Kidney (tissue), 14 donors: ENCODE results near the gene TTPAL. TPM values are rescaled to one million over a fixed set of nuclear protein-coding genes. Genes with fewer than 3 reads are reported as not detected.

Experiments
- DNase-seq, 5 donors: peaks; one replicate each; pipeline ENCODE4 v3.0.0-alpha.2; 2013 to 2020
- FAIRE-seq: peaks from 2 replicates; lab custom pipeline; 2012; peaks lifted over from hg19 to GRCh38; lab: Jason Lieb, UNC
- H3K27ac ChIP-seq, 2 donors: one replicate each; pipeline ENCODE4 v1.7.0; 2013; ENCODE audit warnings: low read depth in 2 of 2, low read length in 2 of 2, inconsistent platforms in 1 of 2
- H3K27me3 ChIP-seq: one replicate; pipeline ENCODE4 v1.7.1; 2013; ENCODE audit warnings: low read length, inconsistent platforms; ENCODE audit not compliant: control insufficient read depth, insufficient read depth
- H3K36me3 ChIP-seq, 3 donors: one replicate each; pipeline versions ENCODE4 v1.7.0 to v1.7.1; 2013; ENCODE audit warnings: low read length in 3 of 3, control low read depth in 1 of 3, inconsistent platforms in 1 of 3; ENCODE audit not compliant: insufficient read depth in 3 of 3, control insufficient read depth in 2 of 3
- H3K4me1 ChIP-seq, 3 donors: one replicate each; pipeline versions ENCODE4 v1.7.0 to v1.7.1; 2013; ENCODE audit warnings: low read length in 3 of 3, inconsistent platforms in 1 of 3, low read depth in 1 of 3; ENCODE audit not compliant: control insufficient read depth in 2 of 3, insufficient read depth in 2 of 3
- H3K4me3 ChIP-seq, 3 donors: one replicate each; pipeline versions ENCODE4 v1.7.0 to v1.8.1; 2013; ENCODE audit warnings: low read length in 3 of 3, control low read depth in 1 of 3, inconsistent platforms in 1 of 3
- H3K9ac ChIP-seq, 3 donors: one replicate each; pipeline versions ENCODE4 v1.7.0 to v1.7.1; 2013; ENCODE audit warnings: low read length in 3 of 3, control low read depth in 1 of 3, inconsistent platforms in 1 of 3
- H3K9me3 ChIP-seq, 3 donors: one replicate each; pipeline versions ENCODE4 v1.7.0 to v1.7.1; 2013; ENCODE audit warnings: low read length in 3 of 3, control low read depth in 1 of 3, inconsistent platforms in 1 of 3; ENCODE audit not compliant: control insufficient read depth in 2 of 3, insufficient read depth in 1 of 3
- CTCF ChIP-seq: IDR thresholded peaks from 3 replicates; pipeline ENCODE4 v1.5.1; 2012; ENCODE audit warnings: mild to moderate bottlenecking, moderate library complexity, borderline replicate concordance; ENCODE audit not compliant: insufficient read depth; ENCODE audit errors: extremely low read depth
- intact Hi-C: fragments of 100-400 bp; cut with DNase I; formaldehyde crosslinking; loops from one replicate; pipeline ENCODE4 v1.11.1; 2022
- polyA plus RNA-seq: library from polyadenylated mRNA; stranded (reverse); fragments of 350-450 nt; fragmentation: Illumina TruSeq; extraction: RNeasy Lipid Tissue Mini Kit (QIAGEN cat#74804); gene quantifications from one replicate; pipeline ENCODE4 v1.2.3, GENCODE V29; 2014; ENCODE audit warnings: low read depth, low replicate concordance; ENCODE audit not compliant: insufficient read depth
- total RNA-seq: library from RNA; stranded (reverse); fragmentation: NEBNext Ultra II Directional; extraction: Animal tissue kit (Norgen Biotek cat#: 25700); gene quantifications from one replicate; pipeline ENCODE4 v1.2.1, GENCODE V29; 2021
- donor health status: control.
- donor health status: control.
- donor health status: control.
- donor health status: control.
- donor health status: control.
- donor health status: DM: yes; HTN: yes; CAD: no.
- donor health status: Normal renal cell carcinoma (clear cell type).

Gene TTPAL
- total and polyA plus RNA-seq, 2 donors from 2014 or later, result 3.5 to 13.5 TPM

- FAIRE-seq (no peak), DNase-seq (no peak)
- H3K9me3 ChIP-seq, result no peaks in the 10 kb centered on the region
- no peaks in the 10 kb centered on the region for H3K27me3 ChIP-seq
- intact Hi-C loops, result no loop called here
- H3K27ac ChIP-seq, result no peak overlapping the region
- H3K36me3 ChIP-seq, result peaks cover 13 to 71% (median 37%) of the 10 kb centered on the region in 3 donors
- no peak overlapping the region for H3K9ac ChIP-seq
- H3K4me3 ChIP-seq, result no peak overlapping the region
- peaks cover 0 to 5% (median 0%) of the 10 kb centered on the region in 3 donors for H3K4me1 ChIP-seq
- no peak for TF ChIP-seq CTCF
Observed at GRCh38 chr20:44502968-44503367, 27.3 kb downstream of the TTPAL start.

- H3K27ac ChIP-seq, result no peak overlapping the region
- TF ChIP-seq CTCF, result no peak
- DNase-seq (no peak), FAIRE-seq (no peak)
- no peak overlapping the region for H3K4me3 ChIP-seq
- no peak overlapping the region for H3K9ac ChIP-seq
- H3K27me3 ChIP-seq, result no peaks in the 10 kb centered on the region
- peaks cover 0 to 5% (median 0%) of the 10 kb centered on the region in 3 donors for H3K4me1 ChIP-seq
- peaks cover 15 to 69% (median 38%) of the 10 kb centered on the region in 3 donors for H3K36me3 ChIP-seq
- intact Hi-C loops, result no loop called here
- H3K9me3 ChIP-seq, result no peaks in the 10 kb centered on the region
Observed at GRCh38 chr20:44504402-44505307, 29.0 kb downstream of the TTPAL start.

- no peak for TF ChIP-seq CTCF
- FAIRE-seq (no peak), DNase-seq (no peak)
- Histone ChIP-seq H3K4me3 (no peak overlapping the region), H3K36me3 (peaks cover 8 to 32% (median 15%) of the 10 kb centered on the region in 3 donors), H3K27me3 (no peaks in the 10 kb centered on the region), H3K9ac (no peak overlapping the region), H3K27ac (no peak overlapping the region), H3K9me3 (no peaks in the 10 kb centered on the region), H3K4me1 (no peaks in the 10 kb centered on the region)
- intact Hi-C loops, result no loop called here
Observed at GRCh38 chr20:44509762-44510161, 34.1 kb downstream of the TTPAL start.
